GM10248 (cell line): ENCODE data around the gene PCDH10.
"Not testable (repeated sequence)": the region's sequence is repeated elsewhere in the genome, so short reads cannot be mapped to it uniquely, and the experiment has no call there.

ENCODE experiments used
- CTCF ChIA-PET: fragments of 300-600 bp; sonication (Branson Sonifier 250); formaldehyde crosslinking; extraction: SDS; loops from one replicate; lab custom pipeline; 2021; ENCODE audit warnings: antibody characterized with exemption; lab: Yijun Ruan, JAX
- POLR2A ChIA-PET: fragments of 350-650 bp; sonication (Branson Sonifier 250); formaldehyde crosslinking; extraction: SDS; loops from one replicate; lab custom pipeline; 2020; ENCODE audit warnings: antibody characterized with exemption; lab: Yijun Ruan, JAX
- DNase-seq: peaks from one replicate; pipeline ENCODE4 v3.0.0; 2012; ENCODE audit errors: extremely low spot score
- CTCF ChIP-seq: IDR thresholded peaks from 2 replicates; pipeline ENCODE4 v1.5.1; 2012; ENCODE audit warnings: mild to moderate bottlenecking, low read depth; ENCODE audit errors: extremely low read depth, missing control alignments, control extremely low read depth

The PCDH10 gene

GRCh38 chr4:133188433-133189146 lies 39.5 kb downstream of the PCDH10 start:
- CTCF ChIA-PET: no interaction called here
- TF ChIP-seq CTCF: no peak
- no peak for DNase-seq
- POLR2A ChIA-PET: no interaction called here

- DNase-seq: no peak
- ChIA-PET POLR2A (no interaction called here), CTCF (no interaction called here)
- no peak for TF ChIP-seq CTCF
Observed at GRCh38 chr4:133189147-133189517, 40.0 kb downstream of the PCDH10 start.

GRCh38 chr4:133190098-133190497 lies 41.0 kb downstream of the PCDH10 start:
- DNase-seq: no peak
- POLR2A ChIA-PET: no interaction called here
- CTCF ChIA-PET: no interaction called here
- TF ChIP-seq CTCF: no peak

GRCh38 chr4:133208694-133209285 lies 59.7 kb downstream of the PCDH10 start:
- DNase-seq: no peak
- TF ChIP-seq CTCF: no peak
- POLR2A ChIA-PET: no interaction called here
- CTCF ChIA-PET: no interaction called here

- no peak for TF ChIP-seq CTCF
- no peak for DNase-seq
- CTCF ChIA-PET: no interaction called here
- POLR2A ChIA-PET: no interaction called here
Observed at GRCh38 chr4:133233922-133234321, 84.8 kb downstream of the PCDH10 start.

GRCh38 chr4:133240451-133240850 lies 91.4 kb downstream of the PCDH10 start:
- CTCF ChIA-PET, DNase-seq, POLR2A ChIA-PET: not testable (repeated sequence)
